Panc1 (cell line): ENCODE data around the gene CRIP2. TPM values are rescaled to one million over a fixed set of nuclear protein-coding genes. Genes with fewer than 3 reads are reported as not detected.

Source experiments
- ATAC-seq: fragments of 200-7000 bp; cut with Tn5 transposase; 2 replicates; pipeline ENCODE4 v1.9.1; 2020; ENCODE audit warnings: mild to moderate bottlenecking, moderate library complexity
- BruUV-seq: library from RNA; stranded (reverse); fragments of 400-500 nt; replicated peaks from 2 replicates; lab custom pipeline; 2021; lab: Mats Ljungman, UMichigan
- CTCF ChIA-PET: fragments of 300-600 bp; sonication (Branson Sonifier 250); formaldehyde crosslinking; loops from one replicate; lab custom pipeline; 2022; ENCODE audit warnings: antibody characterized with exemption; lab: Charles Lee
- POLR2A ChIA-PET: fragments of 300-600 bp; sonication (Branson Sonifier 250); formaldehyde crosslinking; loops from one replicate; lab custom pipeline; 2022; ENCODE audit warnings: antibody characterized with exemption; lab: Charles Lee
- DNase-seq: peaks from one replicate; pipeline ENCODE4 v3.0.0-alpha.2; 2010; ENCODE audit warnings: low read depth, low spot score
- H3K27ac ChIP-seq: 2 replicates; pipeline ENCODE4 v1.5.1; 2011; ENCODE audit warnings: mild to moderate bottlenecking, low read length, inconsistent platforms
- H3K27me3 ChIP-seq: fragments of 200-500 bp; sonication (Bioruptor generic); 2 replicates; pipeline ENCODE4 v1.6.0; 2014; ENCODE audit warnings: low read length, inconsistent platforms; ENCODE audit not compliant: control insufficient read depth, insufficient read depth
- H3K36me3 ChIP-seq: fragments of 200-500 bp; sonication (Bioruptor generic); 2 replicates; pipeline ENCODE4 v1.5.1; 2014; ENCODE audit warnings: inconsistent platforms, mild to moderate bottlenecking, low read length, moderate library complexity; ENCODE audit not compliant: control insufficient read depth, insufficient read depth
- H3K4me1 ChIP-seq: 2 replicates; pipeline ENCODE4 v1.5.1; 2011; ENCODE audit warnings: inconsistent platforms, mild to moderate bottlenecking, low read length, moderate library complexity; ENCODE audit not compliant: control insufficient read depth, insufficient read depth
- H3K4me3 ChIP-seq, 2 experiments: 2 replicates each; pipeline ENCODE4 v1.5.1; 2011 to 2012; ENCODE audit warnings: low read depth in 2 of 2, low read length in 2 of 2, mild to moderate bottlenecking in 2 of 2, inconsistent platforms in 1 of 2, moderate library complexity in 1 of 2
- H3K9me3 ChIP-seq: fragments of 200-500 bp; sonication (Bioruptor generic); 2 replicates; pipeline ENCODE4 v1.5.1; 2014; ENCODE audit warnings: low read depth, mild to moderate bottlenecking, inconsistent platforms, low read length, moderate library complexity; ENCODE audit not compliant: control insufficient read depth, insufficient read depth
- CTCF ChIP-seq: fragments of 450-650 bp; IDR thresholded peaks from 2 replicates; pipeline ENCODE4 v1.5.1; 2017; ENCODE audit warnings: mild to moderate bottlenecking
- POLR2AphosphoS5 ChIP-seq: IDR thresholded peaks from 2 replicates; pipeline ENCODE4 v1.6.1; 2012; ENCODE audit warnings: mild to moderate bottlenecking, low read depth, low read length, moderate library complexity
- REST ChIP-seq, 2 experiments: IDR thresholded peaks; 2 replicates each; pipeline ENCODE4 v1.6.1; 2011 to 2012; ENCODE audit warnings: low read depth in 2 of 2, control low read depth in 1 of 2, low read length in 1 of 2, mild to moderate bottlenecking in 1 of 2, moderate library complexity in 1 of 2; ENCODE audit not compliant: insufficient read depth in 1 of 2
- SIN3A ChIP-seq: IDR thresholded peaks from 2 replicates; pipeline ENCODE4 v1.6.1; 2012; ENCODE audit warnings: low read depth, mild to moderate bottlenecking, low read length, moderate library complexity, borderline replicate concordance; ENCODE audit not compliant: insufficient read depth
- TCF7L2 ChIP-seq: IDR thresholded peaks from 2 replicates; pipeline ENCODE4 v1.6.1; 2011; ENCODE audit warnings: mild to moderate bottlenecking, low read depth, low read length, inconsistent platforms
- in situ Hi-C: cut with HindIII; loops from 2 replicates; pipeline ENCODE4 v1.10.0; 2016; ENCODE audit warnings: low sequenced_read_pairs, low pct_unique_long_range_greater_than_20kb
- intact Hi-C: fragments of 100-400 bp; cut with micrococcal nuclease; formaldehyde crosslinking; loops from one replicate; pipeline ENCODE4 v1.10.0; 2022; ENCODE audit not compliant: unreplicated experiment
- total RNA-seq: library from RNA; stranded (reverse); gene quantifications from one replicate; pipeline ENCODE4 v1.2.1, GENCODE V29; 2021; ENCODE audit not compliant: unreplicated experiment

The CRIP2 gene
- total RNA-seq, 1 experiment from 2014 or later, result 280 TPM

GRCh38 chr14:105525861-105526775 is 51.5 kb downstream of the CRIP2 start, which contains the start of gene TMEM121:
Gene TMEM121, plus strand, starts transcription at chr14:105526583. Its CDS starts 2,252 bp downstream, at chr14:105528835.
- Histone ChIP-seq H3K27ac (no peak within 1 kb of the TSS), H3K4me1 (no peaks in the 10 kb centered on the region), H3K36me3 (no peaks in the 10 kb centered on the region), H3K9me3 (no peaks in the 10 kb centered on the region), H3K4me3 (peak within 1 kb of the TSS; percentile 37 to 52), H3K27me3 (no peaks in the 10 kb centered on the region)
- in situ Hi-C loops (no loop called here), intact Hi-C loops (no loop called here)
- ChIA-PET CTCF (no interaction called here), POLR2A (no interaction called here)
- TF ChIP-seq POLR2AphosphoS5 (no peak), SIN3A (no peak), CTCF (no peak), REST (IDR thresholded peaks at IDR 0.05; ENCODE audit: insufficient read depth in 1 of 2, low read depth in 2 of 2, low read length in 1 of 2) (no peak), TCF7L2 (no peak)
- DNase-seq, result no peak
- BruUV-seq, result no TSS peak
- ATAC-seq, result peak; percentile 49

GRCh38 chr14:105526776-105527380 is 52.3 kb downstream of the CRIP2 start:
- ATAC-seq, result peak; percentile 13
- H3K4me3 ChIP-seq, result peak overlapping the region; percentile 36 to 52
- H3K27ac ChIP-seq, result no peak overlapping the region
- no TSS peak for BruUV-seq
- in situ Hi-C loops (no loop called here), intact Hi-C loops (no loop called here)
- no peaks in the 10 kb centered on the region for H3K9me3 ChIP-seq
- DNase-seq, result no peak
- CTCF ChIA-PET, result no interaction called here
- no peak for TF ChIP-seq SIN3A
- TF ChIP-seq REST (IDR thresholded peaks at IDR 0.05; ENCODE audit: insufficient read depth in 1 of 2, low read depth in 2 of 2, low read length in 1 of 2), result no peak
- no peak for TF ChIP-seq POLR2AphosphoS5
- no peak for TF ChIP-seq CTCF
- no peak for TF ChIP-seq TCF7L2
- H3K36me3 ChIP-seq, result no peaks in the 10 kb centered on the region
- POLR2A ChIA-PET, result no interaction called here
- H3K27me3 ChIP-seq, result no peaks in the 10 kb centered on the region
- H3K4me1 ChIP-seq, result no peaks in the 10 kb centered on the region
